Daoy (cell line): ENCODE data around the gene DENND2A. TPM values are rescaled to one million over a fixed set of nuclear protein-coding genes. Genes with fewer than 3 reads are reported as not detected.
A peak's percentile ranks its signal among the peaks of the same experiment; 100 is the strongest.
"Not testable (repeated sequence)": the region's sequence is repeated elsewhere in the genome, so short reads cannot be mapped to it uniquely, and the experiment has no call there.

Source experiments
- DNase-seq: peaks from one replicate; pipeline ENCODE4 v3.0.0-alpha.2; 2015; ENCODE audit warnings: low read depth
- total RNA-seq: library from RNA; depleted of rRNA; stranded (reverse); fragments of >200 nt; shearing (Covaris generic); gene quantifications from 2 replicates; pipeline ENCODE4 v1.2.3, GENCODE V29; 2014

The DENND2A gene
- total RNA-seq, 1 experiment from 2014 or later: 6.5 TPM

DNA sequence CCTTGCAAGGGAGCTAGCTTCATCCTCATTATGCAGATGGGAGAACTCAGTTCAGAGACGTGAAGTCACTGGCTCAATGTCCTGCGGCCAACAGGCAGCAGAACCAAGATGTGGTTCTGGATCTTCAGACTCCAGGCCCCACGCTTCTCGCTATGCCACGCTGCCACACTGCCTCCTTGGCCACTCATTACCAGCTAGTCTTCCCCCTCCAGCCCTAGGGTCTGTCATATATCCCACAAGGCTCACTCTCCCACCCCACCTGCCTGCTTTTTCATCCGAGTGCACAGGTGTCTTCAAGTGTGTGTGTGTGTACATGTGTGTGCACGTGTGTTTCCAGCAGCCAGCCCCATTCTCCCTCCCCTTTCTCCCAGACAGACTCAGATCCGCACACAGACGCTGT is 53.4 kb downstream of the DENND2A start:
- no peak for DNase-seq

DNA sequence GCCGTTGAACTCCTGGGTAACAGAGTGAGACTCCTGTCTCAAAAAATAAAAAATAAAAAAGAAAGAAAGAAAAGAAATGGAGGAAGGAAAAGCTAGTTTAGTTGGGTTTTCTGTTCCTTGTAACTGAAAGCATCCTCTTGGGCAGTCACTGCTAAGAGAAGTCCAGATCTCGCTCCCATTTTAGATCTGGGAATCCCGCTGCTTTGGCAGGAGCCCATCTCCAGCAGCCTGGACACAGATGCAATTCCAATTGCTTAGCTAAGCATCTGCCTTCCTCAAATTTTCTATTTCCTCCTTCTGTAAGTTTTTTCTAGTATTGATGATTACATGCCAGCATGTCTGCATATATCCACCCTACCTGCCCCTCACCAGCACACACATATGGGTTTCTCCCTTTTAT is 54.1 kb downstream of the DENND2A start:
- no peak for DNase-seq

DNA sequence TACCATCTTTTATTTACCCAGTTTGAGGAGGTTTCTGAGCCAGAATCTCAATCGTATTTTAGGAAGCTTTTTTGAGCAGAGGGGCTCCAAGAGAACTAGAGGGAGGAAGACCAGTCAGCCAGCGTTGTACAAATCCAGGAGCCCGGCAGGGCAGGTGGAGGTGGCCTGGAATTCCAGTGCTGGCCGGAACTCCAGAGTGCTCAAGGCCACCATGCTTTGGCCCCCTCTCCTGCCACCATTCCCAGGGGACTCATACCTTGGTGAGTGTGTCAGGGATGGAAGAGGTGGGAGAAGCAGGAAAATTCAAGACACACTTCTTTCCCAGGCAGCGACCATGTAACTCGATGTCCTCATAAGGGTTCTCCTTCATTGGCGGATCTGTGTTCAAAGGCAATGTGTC is 55.3 kb downstream of the DENND2A start:
- DNase-seq: no peak

DNA sequence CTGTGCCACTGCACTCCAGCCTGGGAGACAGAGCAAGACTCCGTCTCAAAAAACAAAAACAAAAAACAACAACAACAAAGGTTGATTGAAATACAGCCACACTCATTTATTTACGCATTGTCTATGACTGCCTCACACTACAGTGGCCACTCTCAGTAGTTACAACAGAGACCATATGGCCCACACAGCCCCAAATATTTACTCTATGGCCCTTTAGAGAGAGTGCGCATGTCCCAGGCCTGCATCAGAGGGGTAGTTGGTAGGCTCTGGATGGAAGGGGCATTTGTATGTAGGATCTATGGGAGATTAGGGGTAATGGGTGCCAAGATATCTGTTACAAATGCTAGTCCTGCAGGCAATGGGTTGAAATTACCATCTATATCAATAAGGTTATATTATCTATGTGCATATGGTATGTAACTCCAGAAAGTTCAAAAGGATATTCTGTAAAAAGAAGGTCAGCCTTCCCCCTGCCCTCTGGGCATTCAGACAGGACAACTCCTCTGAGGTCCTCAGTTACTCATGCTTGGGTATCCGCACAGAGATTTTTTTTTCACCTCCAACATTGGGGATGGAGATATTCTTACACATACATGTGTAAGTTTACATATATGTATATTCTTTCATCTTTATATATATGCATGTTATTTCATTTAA is 56.3 kb downstream of the DENND2A start:
- DNase-seq: no peak

DNA sequence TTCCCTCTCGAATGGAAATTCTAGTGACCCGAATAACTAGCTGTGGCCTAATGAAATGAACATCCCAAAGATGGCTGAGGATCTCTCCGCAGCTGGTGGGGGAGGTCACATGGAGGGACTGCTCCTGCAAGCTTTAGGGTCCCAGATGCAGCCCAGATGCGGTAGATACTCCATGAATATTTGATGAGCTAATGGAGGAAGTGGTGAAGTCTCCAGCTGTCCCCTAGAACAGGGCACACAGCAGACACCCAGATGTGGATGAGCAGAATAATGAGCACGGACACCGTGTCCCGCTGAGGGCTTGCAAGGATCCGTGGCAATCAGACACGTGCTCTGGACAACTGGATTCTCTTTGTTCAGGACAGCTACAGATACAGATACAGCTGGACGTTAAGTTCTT is 59.2 kb downstream of the DENND2A start:
- no peak for DNase-seq

DNA sequence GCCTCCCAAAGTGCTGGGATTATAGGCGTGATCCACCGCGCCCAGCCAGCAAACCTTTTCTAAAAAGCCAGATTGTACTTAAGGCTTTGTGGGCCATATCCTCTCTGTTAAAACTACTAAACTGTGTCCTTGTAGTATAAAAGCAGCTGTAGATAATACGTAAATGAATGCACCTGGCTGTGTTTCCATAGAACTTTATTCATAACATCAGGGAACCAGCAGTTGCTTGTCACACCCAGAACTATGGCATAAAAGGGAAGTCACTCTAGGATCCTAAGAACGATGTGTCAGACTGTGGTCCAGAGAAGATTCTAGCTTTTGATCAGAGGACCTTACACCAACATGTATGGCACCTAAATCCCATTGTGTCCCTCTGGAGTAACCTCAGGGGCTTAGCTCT is 63.0 kb downstream of the DENND2A start:
- DNase-seq: no peak

DNA sequence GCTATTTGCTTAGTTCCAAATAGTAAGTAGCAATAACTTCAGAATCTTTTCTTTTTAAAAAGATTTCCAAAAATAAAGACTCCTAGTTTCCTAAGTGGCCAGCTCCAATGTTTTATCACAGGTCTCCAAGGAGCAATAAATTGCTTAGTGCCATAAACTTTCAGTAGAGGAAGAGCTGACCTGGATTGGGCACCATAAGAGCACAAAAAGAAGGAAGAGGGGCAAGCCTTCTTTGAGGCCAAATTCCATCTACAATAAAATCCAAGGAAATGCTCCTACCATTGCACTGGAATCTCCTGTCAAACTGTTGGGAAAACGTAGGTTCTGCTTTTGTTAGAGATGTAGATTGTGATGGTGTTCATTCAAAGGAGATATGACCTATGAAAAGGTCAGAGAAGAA is 64.0 kb downstream of the DENND2A start:
- DNase-seq: no peak

DNA sequence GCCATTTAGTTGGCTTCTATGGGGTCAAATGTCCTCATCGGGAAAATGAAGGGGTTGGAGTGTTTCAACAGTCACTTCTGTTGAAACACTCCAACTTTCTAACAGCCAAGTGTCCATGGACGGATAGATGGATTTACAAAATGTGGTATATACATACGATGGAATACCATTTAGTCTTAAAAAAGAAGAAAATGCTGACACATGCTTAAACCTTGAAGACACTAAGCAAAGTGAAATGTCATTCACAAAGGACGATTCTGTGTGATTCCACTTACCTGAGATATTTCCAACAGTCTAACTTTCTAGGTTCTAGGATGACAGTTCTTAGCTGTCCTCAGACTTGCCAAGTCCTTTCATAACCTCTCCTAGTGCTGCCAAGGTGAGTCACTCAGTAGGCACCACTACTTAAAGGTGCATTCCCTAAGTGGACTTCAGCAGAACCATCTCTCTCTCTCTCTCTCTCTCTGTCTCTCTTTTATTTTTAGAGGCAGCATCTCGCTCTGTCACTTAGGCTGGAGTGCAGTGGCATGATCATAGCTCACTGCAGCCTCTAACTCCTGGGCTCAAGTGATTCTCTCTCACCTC is 69.0 kb downstream of the DENND2A start:
- no peak for DNase-seq

DNA sequence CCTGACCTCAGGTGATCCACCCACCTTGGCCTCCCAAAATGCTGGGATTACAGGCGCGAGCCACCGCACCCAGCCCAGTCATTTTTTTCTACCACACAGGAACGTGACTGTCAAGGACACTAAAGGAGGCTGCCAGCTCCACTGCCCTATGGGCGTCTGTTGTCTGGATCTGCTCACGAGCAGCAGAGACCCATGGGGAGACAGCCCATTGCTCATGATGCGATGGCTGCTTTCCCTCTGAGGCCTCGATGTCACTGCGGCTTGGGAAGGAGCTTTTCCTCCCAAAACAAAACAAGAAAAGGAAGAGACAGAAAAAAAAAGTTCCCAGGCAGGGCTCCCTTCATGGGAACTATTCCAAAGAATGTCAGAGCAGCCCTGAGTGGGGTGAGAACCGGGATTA is 70.5 kb downstream of the DENND2A start:
- DNase-seq: no peak

DNA sequence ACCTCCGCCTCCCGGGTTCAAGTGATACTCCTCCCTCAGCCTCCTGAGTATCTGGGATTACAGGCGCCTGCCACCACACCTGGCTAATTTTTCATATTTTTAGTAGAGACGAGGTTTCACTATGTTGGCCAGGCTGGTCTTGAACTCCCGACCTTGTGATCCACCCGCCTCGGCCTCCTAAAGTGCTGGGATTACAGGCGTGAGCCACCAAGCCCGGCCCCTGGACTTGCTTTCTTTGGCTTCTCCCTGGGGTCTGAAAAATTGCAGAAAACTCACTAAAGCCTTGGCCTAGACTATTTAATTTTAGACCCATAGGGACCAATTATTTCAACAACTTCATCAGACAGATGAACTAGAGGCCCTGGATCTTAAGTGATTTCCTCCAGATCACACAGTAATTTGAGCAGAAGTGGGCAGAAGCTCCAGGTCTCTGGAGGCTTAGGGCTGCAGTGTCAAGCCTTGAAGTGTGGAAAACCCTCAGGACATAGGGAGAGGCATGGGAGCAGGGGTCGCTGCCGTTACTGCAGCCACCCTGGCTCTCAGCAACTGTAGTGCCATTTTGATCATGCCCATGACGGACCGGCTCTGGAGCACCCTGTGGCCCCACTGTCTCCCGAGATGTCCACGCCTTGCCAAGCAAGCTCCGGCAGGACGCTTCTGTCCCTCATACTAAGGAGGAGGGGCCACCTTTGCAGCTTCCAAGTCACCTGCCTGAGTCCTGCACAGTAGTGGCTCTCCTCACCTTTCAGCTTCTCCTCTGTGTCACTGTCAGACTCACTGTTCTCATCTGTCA is 72.4 kb downstream of the DENND2A start:
- DNase-seq: no peak

DNA sequence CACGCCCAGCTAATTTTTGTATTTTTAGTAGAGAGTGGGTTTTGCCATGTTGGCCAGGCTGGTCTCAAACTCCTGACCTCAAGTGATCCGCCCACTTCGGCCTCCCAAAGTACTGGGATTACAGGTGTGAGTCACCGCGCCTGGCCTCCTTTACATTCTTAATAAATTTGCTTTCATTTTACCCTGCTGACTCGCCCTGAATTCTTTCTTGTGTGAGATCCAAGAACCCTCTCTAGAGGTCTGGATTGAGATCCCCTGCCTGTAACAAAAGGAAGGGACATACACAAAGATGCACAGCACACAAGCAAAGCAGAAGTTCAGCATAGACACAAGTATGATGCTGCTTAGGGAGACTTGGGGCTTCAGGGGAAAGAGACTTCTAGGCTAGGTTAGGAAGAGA is 74.4 kb downstream of the DENND2A start:
- DNase-seq: peak; percentile 53

DNA sequence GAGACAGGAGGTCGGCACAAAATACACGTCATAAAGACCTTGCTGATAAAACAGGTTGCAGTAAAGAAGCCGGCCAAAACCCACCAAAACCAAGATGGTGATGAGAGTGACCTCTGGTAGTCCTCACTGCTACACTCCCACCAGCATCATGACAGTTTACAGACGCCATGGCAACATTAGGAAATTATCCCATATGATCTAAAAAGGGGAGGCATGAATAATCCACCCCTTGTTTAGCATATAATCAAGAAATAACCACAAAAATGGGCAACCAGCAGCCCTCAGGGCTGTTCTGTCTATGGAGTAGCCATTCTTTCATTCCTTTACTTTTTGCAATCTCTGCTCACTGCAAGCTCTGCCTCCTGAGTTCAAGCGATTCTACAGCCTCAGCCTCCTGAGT is 74.9 kb downstream of the DENND2A start:
- not testable (repeated sequence) for DNase-seq

DNA sequence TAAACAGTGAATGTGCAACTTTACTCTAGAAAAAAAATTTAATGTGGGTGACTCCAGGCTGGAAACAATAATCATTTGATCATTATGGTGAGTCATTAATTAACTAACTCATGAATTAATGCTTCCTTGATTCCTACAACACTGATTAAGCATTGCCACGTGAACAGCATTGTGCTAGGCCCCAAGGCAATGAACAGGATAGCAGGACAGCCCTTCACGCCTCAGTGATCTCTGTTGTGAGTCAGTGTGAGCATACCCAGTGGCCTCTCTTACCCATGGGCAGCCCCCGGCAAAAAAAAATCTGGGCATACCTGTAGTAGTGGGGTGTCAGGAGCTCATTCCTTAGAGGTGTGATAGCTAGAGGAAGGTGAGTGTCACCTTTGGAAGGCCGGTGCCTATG is 76.0 kb downstream of the DENND2A start:
- DNase-seq: peak; percentile 78

DNA sequence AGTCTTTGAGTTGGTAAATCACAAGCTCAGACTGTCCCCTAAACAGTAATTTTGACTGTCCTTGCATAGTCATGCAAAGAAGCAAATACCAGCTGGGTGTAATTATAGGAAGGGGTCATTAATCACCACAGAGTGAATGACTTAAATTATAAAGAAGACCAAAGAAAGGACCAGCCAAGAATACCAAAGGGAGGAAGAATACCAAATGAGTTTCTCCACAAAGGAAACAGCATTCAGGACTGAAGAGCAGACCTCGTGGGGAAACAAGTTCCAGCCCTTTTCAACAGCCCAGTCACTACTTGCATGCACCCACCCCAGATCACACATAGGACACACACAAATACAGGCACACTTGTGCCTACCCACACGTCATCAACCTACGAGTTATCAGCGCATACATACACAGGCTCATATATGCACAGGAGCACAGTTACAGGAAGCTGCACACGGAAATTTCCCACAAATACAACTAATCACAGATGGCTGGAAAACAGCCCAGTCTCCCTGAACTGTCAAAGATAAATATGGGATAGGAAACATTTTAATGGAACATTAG is 77.6 kb downstream of the DENND2A start:
- no peak for DNase-seq

DNA sequence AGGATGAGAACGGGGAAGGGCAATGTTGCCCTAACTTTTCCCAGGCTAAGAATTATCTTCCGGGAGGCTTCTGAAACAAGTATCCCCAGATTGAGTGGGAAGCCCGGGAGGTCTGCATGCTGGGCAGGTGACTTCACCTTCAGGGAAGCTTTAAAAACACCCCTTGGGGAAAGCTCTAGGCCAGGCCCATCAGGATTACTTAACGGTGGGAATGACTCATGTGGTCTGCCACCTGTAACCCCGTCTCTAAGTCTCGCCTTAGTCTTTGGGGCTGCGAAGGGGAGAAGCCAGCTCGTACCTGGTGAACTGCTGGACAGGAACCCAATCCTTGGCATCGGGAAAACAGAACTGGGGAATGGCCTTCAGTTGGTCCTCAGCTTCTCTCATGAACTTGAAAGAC is 81.2 kb downstream of the DENND2A start:
- DNase-seq: no peak

DNA sequence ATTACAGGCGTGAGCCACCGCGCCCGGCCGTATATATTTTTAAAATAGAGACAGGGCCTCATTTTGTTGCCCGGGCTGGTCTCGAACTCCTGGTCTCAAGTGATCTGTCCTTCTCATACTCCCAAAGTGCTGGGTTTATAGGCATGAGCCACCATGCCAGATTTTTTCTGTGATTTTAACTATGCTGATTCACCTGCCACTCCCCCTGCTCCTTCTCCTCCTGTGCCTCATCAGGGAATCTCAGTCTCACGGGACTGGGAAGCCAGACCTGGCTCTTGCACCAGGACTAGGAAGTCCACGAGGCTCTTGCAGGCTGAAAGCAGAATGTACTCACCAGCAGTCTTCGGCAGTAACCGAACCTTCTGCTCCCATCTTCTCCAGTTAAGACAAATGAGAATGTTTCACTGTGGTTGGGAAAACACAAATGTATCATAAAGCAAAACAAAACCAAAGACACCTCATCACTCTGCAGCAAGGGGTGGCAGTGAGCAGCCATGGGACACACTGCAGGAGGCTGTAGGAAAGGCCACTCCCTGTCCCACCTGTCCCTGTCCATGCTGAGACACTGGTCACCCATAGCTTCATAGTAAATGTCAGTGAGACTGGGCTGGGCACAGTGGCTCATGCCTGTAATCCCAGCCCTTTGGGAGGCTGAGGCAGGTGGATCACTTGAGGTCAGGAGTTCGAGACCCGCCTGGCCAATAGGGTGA is 82.6 kb downstream of the DENND2A start:
- DNase-seq: no peak

DNA sequence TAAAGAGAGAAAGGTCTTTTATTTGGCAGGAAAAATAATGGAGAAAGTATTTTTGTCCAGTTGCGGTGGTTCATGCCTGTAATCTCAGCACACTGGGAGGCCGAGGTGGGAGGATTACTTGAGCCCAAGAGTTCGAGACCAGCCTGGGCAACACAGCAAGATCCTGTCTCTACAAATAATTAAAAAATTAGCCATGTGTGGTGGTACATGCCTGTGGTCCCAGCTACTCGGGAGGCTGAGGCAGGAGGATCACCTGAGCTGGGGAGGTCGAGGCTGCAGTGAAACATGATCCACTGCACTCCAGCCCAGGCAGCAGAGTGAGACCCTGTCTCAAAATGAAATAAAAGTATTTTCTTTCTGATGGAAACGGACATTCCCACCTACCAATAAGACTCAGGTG is 83.5 kb downstream of the DENND2A start:
- no peak for DNase-seq

DNA sequence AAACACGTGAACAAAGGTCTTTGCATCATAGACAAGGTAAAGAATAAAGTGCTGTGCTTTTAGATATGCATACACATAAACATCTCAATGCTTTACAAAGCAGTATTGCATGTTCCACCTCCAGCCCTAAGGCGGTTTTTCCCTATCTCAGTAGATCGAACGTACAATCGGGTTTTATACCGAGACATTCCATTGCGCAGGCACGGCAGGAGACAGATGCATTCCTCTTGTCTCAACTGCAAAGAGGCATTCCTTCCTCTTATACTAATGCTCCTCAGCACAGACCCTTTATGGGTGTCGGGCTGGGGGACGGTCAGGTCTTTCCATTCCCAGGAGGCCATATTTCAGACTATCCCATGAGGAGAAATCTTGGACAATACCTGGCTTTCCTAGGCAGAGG is 87.4 kb downstream of the DENND2A start:
- DNase-seq: not testable (repeated sequence)

DNA sequence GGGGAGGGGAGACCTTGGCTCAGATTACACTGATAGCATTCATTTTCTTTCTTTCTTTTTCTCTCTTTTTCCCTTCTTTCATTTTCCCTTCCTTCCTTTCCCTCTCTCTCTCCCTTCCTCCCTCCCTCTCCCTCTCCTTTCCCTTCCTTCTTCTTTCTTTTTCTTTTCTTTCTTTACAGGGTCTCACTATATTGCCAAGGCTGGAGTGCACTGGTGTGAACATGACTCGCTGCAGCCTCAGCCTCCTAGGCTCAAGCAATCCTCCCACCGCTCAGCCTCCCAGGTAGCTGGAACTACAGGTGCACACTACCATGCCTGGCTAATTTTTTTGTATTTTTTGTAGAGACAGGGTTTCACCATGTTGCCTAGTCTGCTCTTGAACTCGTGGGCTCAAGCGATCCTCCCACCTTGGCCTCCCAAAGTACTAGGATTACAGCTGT is 88.4 kb downstream of the DENND2A start:
- no peak for DNase-seq

DNA sequence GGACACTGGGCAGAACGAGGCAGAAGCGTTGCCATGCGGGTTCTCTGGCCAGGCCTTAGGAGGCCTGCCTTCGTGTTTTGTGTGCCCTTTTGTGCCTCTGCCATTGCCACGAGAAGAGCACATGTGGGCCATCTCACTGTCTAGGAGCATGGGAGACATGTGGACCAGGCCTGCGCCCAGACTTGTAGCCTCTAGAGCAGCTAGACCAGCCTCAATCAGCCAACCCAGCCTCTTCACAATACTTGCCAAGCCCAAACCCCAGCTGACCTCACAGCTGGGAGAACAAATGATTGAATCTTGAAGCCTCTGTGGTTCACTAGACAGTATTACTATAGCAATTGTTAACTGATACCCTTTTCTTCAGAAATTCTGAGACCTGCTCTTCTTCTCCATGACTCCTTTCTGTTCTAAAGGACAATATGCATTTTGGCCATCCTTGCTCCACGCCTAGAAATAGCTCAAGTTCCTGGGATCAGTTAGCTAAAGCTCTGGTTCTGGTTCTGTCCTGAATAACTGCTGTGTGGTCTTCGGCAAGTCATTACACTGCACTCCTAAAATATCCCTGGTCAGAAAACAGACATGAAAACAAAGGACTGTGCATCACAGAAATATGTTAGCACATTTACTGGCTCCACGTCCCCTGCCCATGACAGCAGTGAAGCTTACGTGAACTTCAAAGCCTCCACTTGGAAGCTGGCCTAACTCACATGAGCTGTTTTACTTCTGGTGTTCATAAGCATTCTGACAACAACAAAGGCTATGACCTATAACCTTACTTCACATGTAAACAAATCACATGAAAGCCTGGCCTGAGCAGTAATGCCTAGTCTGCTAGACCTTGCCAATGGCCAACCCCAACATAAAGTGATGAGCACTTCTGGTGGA is 89.0 kb downstream of the DENND2A start:
- no peak for DNase-seq

DNA sequence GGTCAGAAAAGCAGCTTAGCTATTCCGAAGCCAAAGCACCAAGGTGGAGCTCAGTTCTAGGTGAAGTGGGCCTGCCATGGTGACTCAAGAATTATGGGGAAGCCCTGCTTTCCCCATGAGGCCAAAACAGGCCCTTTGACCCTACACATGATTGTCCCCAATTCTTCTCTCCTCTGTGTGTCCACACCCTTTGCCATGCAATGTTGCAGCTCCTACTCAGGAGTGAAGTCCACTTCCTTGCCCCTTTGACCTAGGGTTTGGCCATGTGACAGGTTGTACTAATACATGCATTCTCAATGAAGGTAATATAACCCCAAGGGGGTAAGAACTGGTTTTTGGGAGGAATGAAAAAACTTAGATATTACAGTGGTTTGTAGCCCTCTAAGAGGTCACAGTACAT is 93.7 kb downstream of the DENND2A start:
- DNase-seq: no peak
